LNCAP (cell line): Measurements from ENCODE around the gene HBP1.
A peak's percentile ranks its signal among the peaks of the same experiment; 100 is the strongest.

Experiments
- CTCF ChIP-seq: fragments of 450-650 bp; IDR thresholded peaks from 2 replicates; pipeline ENCODE4 v1.5.1; 2017; ENCODE audit warnings: mild to moderate bottlenecking

The HBP1 gene

GRCh38 chr7:107201795-107202450 lies 33.1 kb downstream of the HBP1 start:
- TF ChIP-seq CTCF: peak; percentile 85

GRCh38 chr7:107203607-107204006 lies 34.8 kb downstream of the HBP1 start:
- no peak for TF ChIP-seq CTCF

- TF ChIP-seq CTCF: no peak
Measured at GRCh38 chr7:107206136-107206535, 37.3 kb downstream of the HBP1 start.

- TF ChIP-seq CTCF: no peak
Measured at GRCh38 chr7:107206706-107207105, 37.9 kb downstream of the HBP1 start.

- TF ChIP-seq CTCF: no peak
Measured at GRCh38 chr7:107207459-107207858, 38.7 kb downstream of the HBP1 start.

- TF ChIP-seq CTCF: no peak
Measured at GRCh38 chr7:107208024-107208521, 39.3 kb downstream of the HBP1 start.

GRCh38 chr7:107208563-107208962 lies 39.8 kb downstream of the HBP1 start:
- TF ChIP-seq CTCF: no peak

- TF ChIP-seq CTCF: no peak
Measured at GRCh38 chr7:107209565-107209964, 40.8 kb downstream of the HBP1 start.
